HG03103 (cell line): ENCODE measurements around the gene CCDC68.
"Not testable (repeated sequence)": the region's sequence is repeated elsewhere in the genome, so short reads cannot be mapped to it uniquely, and the experiment has no call there.

Experiments
- ATAC-seq: cut with Tn5 transposase; IDR thresholded peaks from one replicate; pipeline ENCODE4 v1.9.1; 2021; ENCODE audit warnings: low read depth; ENCODE audit not compliant: unreplicated experiment

The CCDC68 gene, protein sequence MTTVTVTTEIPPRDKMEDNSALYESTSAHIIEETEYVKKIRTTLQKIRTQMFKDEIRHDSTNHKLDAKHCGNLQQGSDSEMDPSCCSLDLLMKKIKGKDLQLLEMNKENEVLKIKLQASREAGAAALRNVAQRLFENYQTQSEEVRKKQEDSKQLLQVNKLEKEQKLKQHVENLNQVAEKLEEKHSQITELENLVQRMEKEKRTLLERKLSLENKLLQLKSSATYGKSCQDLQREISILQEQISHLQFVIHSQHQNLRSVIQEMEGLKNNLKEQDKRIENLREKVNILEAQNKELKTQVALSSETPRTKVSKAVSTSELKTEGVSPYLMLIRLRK

GRCh38 chr18:54958704-54959625 lies at the start of gene CCDC68:
Gene CCDC68, minus strand, starts transcription at chr18:54959461. Its CDS starts 16,670 bp downstream, at chr18:54942791.
- ATAC-seq: no peak

GRCh38 chr18:55007602-55008001 lies 48.3 kb upstream of the CCDC68 start:
- no peak for ATAC-seq

DNA sequence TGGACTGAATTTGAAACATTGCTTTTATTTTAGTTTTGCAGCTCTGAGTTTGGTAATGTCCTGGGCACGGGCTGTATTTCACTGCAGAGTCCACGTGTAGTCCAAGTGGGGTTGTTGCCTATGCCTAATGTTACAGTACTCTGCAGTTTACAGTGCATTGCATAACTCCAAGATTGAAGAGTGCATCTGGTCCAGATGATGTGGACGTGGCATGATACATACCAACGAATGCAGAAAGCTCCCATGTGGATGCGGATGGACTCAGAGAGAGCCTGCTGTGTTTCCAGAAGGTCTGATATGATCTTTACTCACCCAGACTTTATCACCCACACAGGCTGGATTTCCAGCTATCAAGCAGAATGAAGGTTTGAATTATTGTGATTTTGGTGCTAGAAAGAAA lies 44.4 kb upstream of the CCDC68 start:
- no peak for ATAC-seq

- ATAC-seq: no peak
Observed at GRCh38 chr18:55002261-55002660, 43.0 kb upstream of the CCDC68 start.

DNA sequence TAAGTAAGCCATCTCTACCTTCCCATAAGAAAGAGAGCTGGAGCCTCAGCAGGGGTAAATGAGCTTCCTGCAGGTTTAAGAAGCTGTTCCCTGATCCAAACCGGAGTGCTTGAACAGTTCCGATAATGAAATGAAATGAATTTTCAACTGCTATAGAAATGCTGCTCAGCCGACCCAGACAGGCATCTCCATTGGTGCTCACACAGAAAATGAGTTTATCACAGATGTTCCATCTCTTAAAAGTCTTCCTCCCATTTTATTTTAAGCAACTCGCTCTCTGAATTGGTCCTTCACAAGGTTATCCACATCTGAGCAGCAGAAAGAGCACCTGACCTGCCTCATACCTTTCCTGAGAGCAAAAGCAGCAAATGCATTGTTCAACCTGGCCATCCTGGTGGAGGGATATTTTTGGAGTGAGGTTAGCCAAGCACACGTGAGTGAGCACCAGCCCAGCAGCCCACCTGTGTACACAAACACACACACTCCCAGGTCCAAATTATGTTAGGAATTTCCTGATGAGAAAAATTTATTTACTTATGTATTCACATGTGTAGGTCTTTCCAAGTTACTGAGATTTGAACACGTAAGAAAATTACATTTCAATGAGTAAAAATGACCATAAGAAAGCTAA lies 42.2 kb upstream of the CCDC68 start:
- no peak for ATAC-seq

GRCh38 chr18:55000529-55000928 lies 41.3 kb upstream of the CCDC68 start:
- no peak for ATAC-seq

GRCh38 chr18:54999016-54999415 lies 39.8 kb upstream of the CCDC68 start:
- ATAC-seq: no peak

DNA sequence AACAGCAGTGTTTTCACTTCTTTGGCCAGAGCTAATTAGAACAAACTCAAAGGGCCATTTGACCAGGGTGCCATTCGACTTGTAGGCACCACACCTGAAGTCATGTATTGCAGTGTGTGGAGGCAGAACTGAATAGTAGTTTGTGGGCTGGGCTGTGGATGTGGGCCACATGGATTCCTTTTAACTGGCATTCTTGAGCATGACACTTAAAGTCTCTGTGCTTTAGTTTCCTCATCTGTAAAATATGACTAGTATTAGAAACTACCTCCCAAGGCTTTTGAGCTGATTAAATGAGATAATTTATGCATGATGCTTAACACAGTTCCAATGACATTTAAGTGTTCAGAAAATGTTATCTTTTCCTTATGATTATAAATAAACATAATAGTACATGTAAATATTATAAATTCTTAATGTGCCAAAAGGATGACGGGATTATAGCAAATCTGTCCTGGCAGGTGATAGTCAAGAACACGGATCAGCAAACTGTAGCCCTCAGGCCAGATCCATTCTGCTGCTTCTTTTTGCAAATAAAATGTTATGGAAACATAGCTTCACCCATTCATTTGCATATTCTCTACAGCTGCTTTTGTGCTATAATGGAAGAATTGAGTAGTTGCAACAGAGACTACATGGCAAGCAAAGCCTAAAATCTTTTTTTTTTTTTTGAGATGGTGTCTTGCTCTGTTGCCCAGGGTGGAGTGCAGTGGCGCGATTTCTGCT lies 36.3 kb upstream of the CCDC68 start:
- ATAC-seq: no peak

- no peak for ATAC-seq
Observed at GRCh38 chr18:54991981-54992380, 32.7 kb upstream of the CCDC68 start.

GRCh38 chr18:54984908-54985307 lies 25.6 kb upstream of the CCDC68 start:
- ATAC-seq: no peak

GRCh38 chr18:54983791-54984190 lies 24.5 kb upstream of the CCDC68 start:
- no peak for ATAC-seq

DNA sequence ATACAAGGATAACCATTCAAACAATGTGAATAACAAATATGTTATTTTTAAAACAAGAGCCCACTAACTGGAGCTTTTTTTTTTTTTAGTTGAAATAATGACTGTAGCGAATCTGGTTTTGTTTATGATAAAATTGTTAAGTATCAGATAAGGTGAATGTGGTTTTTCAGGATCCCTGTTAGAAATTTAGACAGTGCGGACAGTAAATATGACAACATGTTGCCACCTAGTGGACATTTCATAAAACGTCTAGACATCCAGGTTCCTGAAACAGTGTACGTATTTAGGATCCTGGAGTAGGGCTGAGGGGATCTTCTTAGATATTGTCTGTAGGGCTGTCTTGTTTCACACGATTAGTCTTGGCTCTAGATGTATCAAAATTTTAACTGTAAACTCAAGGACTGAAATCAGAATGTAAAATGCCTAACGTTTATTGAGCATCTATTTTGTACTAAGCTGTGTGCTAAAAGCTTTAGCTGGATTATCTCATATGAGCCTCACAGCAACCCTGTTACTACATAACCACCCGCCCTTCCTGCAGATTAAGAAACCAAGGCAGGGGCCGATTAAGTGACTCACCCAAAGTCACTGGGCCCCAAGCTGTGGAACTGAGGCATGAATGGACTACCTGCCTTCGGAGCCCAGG lies 23.9 kb upstream of the CCDC68 start:
- ATAC-seq: peak; percentile 74

DNA sequence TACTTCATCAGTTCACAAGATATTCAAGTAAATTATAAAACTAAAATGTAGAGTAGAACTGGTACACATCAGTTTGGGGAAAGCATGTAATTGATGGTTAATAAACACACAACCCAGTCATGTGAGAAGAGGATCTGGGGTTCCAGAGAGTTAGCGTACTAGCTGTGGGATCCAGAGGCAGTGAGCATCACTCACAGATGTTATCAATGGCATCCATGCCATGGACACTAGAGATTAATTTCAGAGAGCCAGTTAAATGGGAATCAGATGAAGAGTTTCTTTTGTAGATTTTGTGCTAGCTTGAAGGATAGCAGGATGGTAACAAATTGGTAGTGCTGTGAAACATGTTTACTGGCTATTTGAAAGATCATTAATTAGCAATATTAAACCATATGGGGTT lies 21.8 kb upstream of the CCDC68 start:
- no peak for ATAC-seq

DNA sequence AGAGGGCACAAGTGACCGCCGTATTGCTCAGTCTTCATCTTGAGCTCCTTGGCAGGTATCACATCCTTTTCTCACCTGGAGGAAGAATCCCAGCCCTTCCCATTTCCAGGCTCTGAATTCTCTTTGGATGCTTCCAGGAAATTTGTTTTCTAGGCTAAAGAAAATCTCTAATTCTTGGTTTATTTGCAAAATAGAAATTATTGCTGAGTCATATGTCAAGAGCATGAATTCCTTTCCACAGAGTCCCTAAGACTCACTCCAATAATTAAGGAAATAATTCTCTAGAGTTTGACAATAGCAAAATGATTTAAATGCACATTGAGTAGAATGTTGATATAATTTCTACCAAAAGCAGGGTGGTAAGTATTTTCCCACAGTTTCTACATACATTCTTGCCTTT lies 16.3 kb upstream of the CCDC68 start:
- ATAC-seq: no peak

DNA sequence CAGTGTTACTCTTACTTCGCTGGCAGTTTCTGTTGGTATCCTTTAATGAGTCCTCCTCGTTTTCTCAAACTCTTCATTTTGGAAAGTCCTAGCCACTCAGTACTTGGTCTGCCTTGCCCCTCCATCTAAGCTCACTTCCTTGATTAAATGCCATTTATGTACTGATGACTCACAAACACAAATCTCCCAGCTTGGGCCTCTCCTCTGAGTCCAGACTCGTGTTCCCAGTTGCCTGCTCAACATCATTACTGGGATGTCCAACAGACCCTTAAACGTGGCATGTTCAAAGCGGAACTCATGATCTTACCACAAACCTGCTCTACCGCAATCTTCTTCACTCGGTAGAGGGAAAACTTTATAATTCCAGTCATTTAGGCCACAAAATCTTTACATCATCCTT lies 13.8 kb upstream of the CCDC68 start:
- no peak for ATAC-seq

DNA sequence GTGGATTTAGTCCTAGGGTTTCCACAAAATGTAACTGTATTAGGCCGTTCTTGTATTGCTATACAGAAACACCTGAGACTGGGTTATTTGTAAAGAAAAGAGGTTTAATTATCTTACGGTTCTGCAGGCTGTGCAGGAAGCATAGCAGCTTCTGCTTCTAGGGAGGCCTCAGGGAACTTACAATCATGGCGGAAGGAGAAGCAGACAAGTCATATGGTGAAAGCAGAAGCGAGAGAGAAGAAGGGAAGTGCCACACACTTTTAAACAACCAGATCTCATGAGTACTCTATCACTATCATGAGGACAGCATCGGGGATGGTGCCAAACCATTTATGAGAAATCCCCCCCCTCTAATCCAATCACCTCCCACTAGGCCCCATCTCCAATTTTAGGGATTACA lies 9.5 kb upstream of the CCDC68 start:
- no peak for ATAC-seq

- ATAC-seq: not testable (repeated sequence)
Observed at GRCh38 chr18:54968237-54968636, 9.0 kb upstream of the CCDC68 start.

DNA sequence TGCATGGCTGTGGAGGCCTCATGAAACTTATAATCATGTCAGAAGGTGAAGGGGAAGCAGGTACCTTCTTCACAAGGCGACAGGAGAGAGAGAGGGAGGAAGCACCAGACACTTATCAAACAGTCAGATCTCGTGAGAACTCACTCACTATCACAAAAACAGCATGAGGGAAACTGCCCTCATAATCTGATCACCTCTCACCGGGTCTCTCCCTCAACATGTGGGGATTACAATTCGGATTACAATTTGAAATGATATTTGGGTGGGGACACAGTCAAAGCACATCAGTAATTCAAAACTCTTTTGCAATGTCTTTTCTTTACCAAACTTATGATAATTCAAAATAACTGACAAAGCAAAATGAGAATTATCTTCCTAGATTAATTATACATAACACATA lies 8.5 kb upstream of the CCDC68 start:
- no peak for ATAC-seq

GRCh38 chr18:54964741-54965140 lies 5.5 kb upstream of the CCDC68 start:
- no peak for ATAC-seq
